Measurements from ENCODE around the gene RRAGB.

DNA sequence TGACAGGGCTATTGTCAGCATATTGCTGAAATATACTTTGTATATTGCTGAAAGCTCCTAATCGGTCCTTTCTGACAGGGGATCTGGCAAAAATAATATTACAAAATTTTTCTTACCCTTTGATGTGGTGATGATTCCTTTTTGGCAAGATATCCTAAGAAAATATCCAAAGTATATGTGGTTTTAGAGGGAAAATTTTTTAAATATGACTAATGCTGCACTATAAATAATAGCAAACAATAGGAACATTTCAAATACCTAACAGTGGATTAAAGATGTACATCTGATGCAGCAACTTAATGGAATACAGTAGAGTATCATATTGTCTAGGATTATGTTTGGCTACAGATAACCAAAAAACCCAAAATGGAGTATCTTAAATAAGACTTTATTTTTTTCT lies 49.6 kb downstream of the RRAGB start:
- no peak for TF ChIP-seq TAF1 (IDR thresholded peaks at IDR 0.05; ENCODE audit: low read depth, low read length)
- no peak for TF ChIP-seq POLR2A (IDR thresholded peaks at IDR 0.05; ENCODE audit: low read depth, low read length)
- TF ChIP-seq POLR2AphosphoS5 (IDR thresholded peaks at IDR 0.05; ENCODE audit: low read depth, low read length), result no peak
